HG03064 (cell line): ENCODE results near the gene SLAMF6.
"Not testable (repeated sequence)": the region's sequence is repeated elsewhere in the genome, so short reads cannot be mapped to it uniquely, and the experiment has no call there.

Experiments
- ATAC-seq: cut with Tn5 transposase; IDR thresholded peaks from one replicate; pipeline ENCODE4 v1.9.1; 2021; ENCODE audit warnings: low read depth; ENCODE audit not compliant: unreplicated experiment

The SLAMF6 gene

GRCh38 chr1:160544647-160545046 lies 21.6 kb upstream of the SLAMF6 start:
- ATAC-seq, result no peak

- ATAC-seq, result no peak
Observed at GRCh38 chr1:160542303-160542945, 19.4 kb upstream of the SLAMF6 start.

GRCh38 chr1:160541622-160542302 lies 18.7 kb upstream of the SLAMF6 start:
- ATAC-seq, result no peak

- no peak for ATAC-seq
Observed at GRCh38 chr1:160540859-160541233, 17.8 kb upstream of the SLAMF6 start.

GRCh38 chr1:160539990-160540858 lies 17.2 kb upstream of the SLAMF6 start:
- peak; percentile 91 for ATAC-seq

- no peak for ATAC-seq
Observed at GRCh38 chr1:160539684-160539989, 16.6 kb upstream of the SLAMF6 start.

- ATAC-seq, result no peak
Observed at GRCh38 chr1:160538985-160539651, 16.1 kb upstream of the SLAMF6 start.

- no peak for ATAC-seq
Observed at GRCh38 chr1:160537714-160538665, 14.9 kb upstream of the SLAMF6 start.

GRCh38 chr1:160534823-160535605 lies 12.0 kb upstream of the SLAMF6 start:
- no peak for ATAC-seq

- not testable (repeated sequence) for ATAC-seq
Observed at GRCh38 chr1:160532557-160532813, 9.4 kb upstream of the SLAMF6 start.

- ATAC-seq, result not testable (repeated sequence)
Observed at GRCh38 chr1:160531809-160532556, 8.9 kb upstream of the SLAMF6 start.

GRCh38 chr1:160529401-160529952 lies 6.4 kb upstream of the SLAMF6 start:
- not testable (repeated sequence) for ATAC-seq

GRCh38 chr1:160523789-160524188 lies 734 bp upstream of the SLAMF6 start:
- not testable (repeated sequence) for ATAC-seq

- no peak for ATAC-seq
Observed at GRCh38 chr1:160522136-160522535, 919 bp downstream of the SLAMF6 start.

- ATAC-seq, result no peak
Observed at GRCh38 chr1:160521554-160521953, 1.5 kb downstream of the SLAMF6 start.

GRCh38 chr1:160520999-160521398 lies 2.1 kb downstream of the SLAMF6 start:
- ATAC-seq, result no peak

GRCh38 chr1:160520582-160520981 lies 2.5 kb downstream of the SLAMF6 start:
- ATAC-seq, result no peak

- no peak for ATAC-seq
Observed at GRCh38 chr1:160519642-160520435, 3.2 kb downstream of the SLAMF6 start.
